ENCODE data around the gene ELK4. TPM values are rescaled to one million over a fixed set of nuclear protein-coding genes. Genes with fewer than 3 reads are reported as not detected.

ELK4 gene
- total and polyA plus RNA-seq, 5 experiments from 2014 or later, result 4.5 to 204 (median 8.3) TPM

GRCh38 chr1:205576011-205576410, 55.8 kb downstream of the ELK4 start:
- no peak for DNase-seq
- Mint-ChIP-seq H3K4me1 (peaks cover 0 to 1% (median 0%) of the 10 kb centered on the region in 4 donors), H3K9me3 (no peaks in the 10 kb centered on the region), H3K27me3 (peaks cover 6 to 26% (median 21%) of the 10 kb centered on the region in 5 donors), H3K4me3 (no peak overlapping the region), H3K36me3 (no peaks in the 10 kb centered on the region), H3K27ac (no peak overlapping the region)
- POLR2A ChIA-PET, result no interaction called here
- ATAC-seq, result no peak

GRCh38 chr1:205575294-205575885, 56.4 kb downstream of the ELK4 start:
- no peaks in the 10 kb centered on the region for H3K9me3 Mint-ChIP-seq
- H3K4me1 Mint-ChIP-seq, result peaks cover 0 to 5% (median under 1%) of the 10 kb centered on the region in 4 donors
- H3K27ac Mint-ChIP-seq, result no peak overlapping the region
- no peak for ATAC-seq
- H3K36me3 Mint-ChIP-seq, result no peaks in the 10 kb centered on the region
- H3K27me3 Mint-ChIP-seq, result peaks cover 6 to 26% (median 22%) of the 10 kb centered on the region in 5 donors
- no peak for DNase-seq
- H3K4me3 Mint-ChIP-seq, result no peak overlapping the region
- POLR2A ChIA-PET, result interaction anchor here (0.9 kb wide), 1 partner anchor 18 kb away, joined by 3 read pairs; no protein-coding TSS in a partner anchor

DNA sequence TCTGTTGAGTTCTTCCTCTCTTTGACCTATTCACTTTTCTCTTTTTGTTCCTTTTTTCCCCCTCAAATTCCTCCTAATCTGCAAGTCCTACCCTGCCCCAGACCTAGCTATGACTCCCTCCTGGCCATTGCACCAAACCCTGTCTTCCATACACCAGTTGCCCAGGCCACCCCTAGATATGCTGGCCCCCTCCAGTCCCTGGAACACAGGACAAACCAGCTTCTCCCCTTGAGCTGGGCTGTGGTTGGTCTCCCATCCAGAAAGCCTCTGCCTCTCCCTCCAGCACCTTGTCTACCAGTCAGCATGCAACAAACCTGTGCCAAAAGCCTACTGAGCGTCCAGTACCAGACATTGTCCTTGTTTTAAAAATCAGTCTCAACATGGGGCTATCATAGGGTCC, 59.4 kb downstream of the ELK4 start:
- POLR2A ChIA-PET, result no interaction called here
- peaks cover 9 to 36% (median 14%) of the 10 kb centered on the region in 5 donors for H3K27me3 Mint-ChIP-seq
- H3K27ac Mint-ChIP-seq, result peak overlapping the region in 2 of 10 donors; percentile 64 to 74
- no peaks in the 10 kb centered on the region for H3K9me3 Mint-ChIP-seq
- ATAC-seq (no peak), DNase-seq (no peak)
- peaks cover 0 to 11% (median 4%) of the 10 kb centered on the region in 4 donors for H3K4me1 Mint-ChIP-seq
- H3K36me3 Mint-ChIP-seq, result no peaks in the 10 kb centered on the region
- H3K4me3 Mint-ChIP-seq, result no peak overlapping the region

DNA sequence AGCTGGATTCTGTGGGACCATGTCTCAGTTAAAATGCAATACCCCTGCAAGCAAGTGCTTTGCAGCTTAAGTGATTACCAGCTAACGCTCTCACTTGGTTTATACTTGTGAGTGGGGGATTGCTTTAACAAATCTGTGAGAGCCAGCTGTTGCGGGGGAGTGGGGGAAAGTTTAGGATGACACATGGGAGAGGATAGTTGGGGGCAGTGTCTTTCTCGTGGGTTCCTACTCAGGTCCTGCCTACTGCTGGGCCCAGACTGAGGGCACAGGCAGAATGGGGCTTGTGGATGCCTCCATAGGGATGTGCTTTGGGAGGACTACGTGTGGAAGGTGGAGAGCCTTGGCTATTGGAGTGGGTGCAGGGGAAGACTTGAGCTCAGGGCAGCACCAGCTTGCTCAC, 60.1 kb downstream of the ELK4 start:
- DNase-seq, result no peak
- POLR2A ChIA-PET, result no interaction called here
- Mint-ChIP-seq H3K27me3 (peaks cover 12 to 37% (median 14%) of the 10 kb centered on the region in 5 donors), H3K4me3 (no peak overlapping the region), H3K4me1 (peaks cover 0 to 11% (median 3%) of the 10 kb centered on the region in 4 donors), H3K27ac (peak overlapping the region in 2 of 10 donors; percentile 32 to 74), H3K36me3 (no peaks in the 10 kb centered on the region), H3K9me3 (no peaks in the 10 kb centered on the region)
- ATAC-seq, result no peak

DNA sequence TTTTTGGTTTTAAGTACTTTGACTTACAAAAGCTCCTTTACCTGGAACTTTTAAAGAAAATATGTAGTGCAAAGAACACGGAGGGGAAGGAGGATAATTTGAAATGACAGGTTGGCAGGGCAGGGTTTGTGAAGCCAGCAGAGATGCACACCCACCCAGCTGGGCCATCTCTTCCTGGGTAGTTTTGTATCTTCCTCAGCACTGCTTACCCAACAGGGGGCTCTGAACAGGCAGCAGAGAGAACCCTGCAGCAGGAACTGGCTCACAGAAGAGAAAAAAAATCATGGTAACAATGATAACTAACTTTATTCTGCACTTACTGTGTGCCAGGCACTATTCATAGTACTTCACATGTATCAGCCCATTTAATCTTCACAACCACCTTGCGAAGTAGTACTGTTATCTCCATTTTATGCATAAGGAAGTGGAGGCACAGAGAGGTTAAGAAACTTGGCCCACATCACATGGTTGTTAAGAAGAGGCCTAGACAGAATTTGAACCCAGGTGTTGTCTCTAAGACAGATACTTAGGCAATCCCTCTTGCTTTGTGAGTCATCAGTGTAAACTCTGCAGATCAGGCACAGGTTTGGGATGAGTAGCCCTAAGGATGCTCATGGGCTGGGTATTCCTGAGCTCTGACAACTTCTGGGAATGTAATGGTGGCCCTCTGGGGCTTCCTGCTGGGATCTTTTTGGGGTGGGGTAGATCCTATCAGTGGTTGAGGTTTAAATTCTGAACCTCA, 60.8 kb downstream of the ELK4 start:
- peak overlapping the region in 2 of 10 donors; percentile 14 to 24 for H3K27ac Mint-ChIP-seq
- H3K9me3 Mint-ChIP-seq, result no peaks in the 10 kb centered on the region
- POLR2A ChIA-PET, result interaction anchor here (0.6 to 0.9 kb wide), 2 partner anchors 20 to 22 kb away, joined by 3 to 5 read pairs; no protein-coding TSS in a partner anchor
- DNase-seq (no peak), ATAC-seq (peak in 1 of 2 donors; percentile 35)
- H3K36me3 Mint-ChIP-seq, result no peaks in the 10 kb centered on the region
- H3K27me3 Mint-ChIP-seq, result peaks cover 13 to 35% (median 18%) of the 10 kb centered on the region in 5 donors
- H3K4me3 Mint-ChIP-seq, result no peak overlapping the region
- H3K4me1 Mint-ChIP-seq, result peaks cover 0 to 11% (median 3%) of the 10 kb centered on the region in 4 donors

DNA sequence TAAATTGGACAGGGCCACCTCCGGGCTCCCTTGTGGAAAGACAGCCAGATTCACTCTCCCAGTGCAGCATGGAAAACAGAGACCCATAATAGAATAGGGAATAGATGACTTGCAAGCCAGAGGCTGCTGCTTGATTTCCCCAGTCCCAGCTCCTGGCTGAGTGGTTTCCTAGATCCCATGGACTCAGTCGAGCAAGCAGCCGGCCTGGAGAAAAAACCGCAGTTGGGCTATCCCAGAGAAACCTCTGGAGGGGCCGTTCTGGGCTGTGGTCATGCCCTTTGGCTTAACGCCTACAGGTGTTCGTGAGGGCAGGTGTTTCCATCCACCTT, 61.7 kb downstream of the ELK4 start:
- no peak for ATAC-seq
- H3K27ac Mint-ChIP-seq, result no peak overlapping the region
- peaks cover 0 to 11% (median 3%) of the 10 kb centered on the region in 4 donors for H3K4me1 Mint-ChIP-seq
- H3K27me3 Mint-ChIP-seq, result peaks cover 14 to 39% (median 26%) of the 10 kb centered on the region in 5 donors
- H3K4me3 Mint-ChIP-seq, result peak overlapping the region in 8 of 10 donors; percentile 19 to 70 (median 49)
- H3K36me3 Mint-ChIP-seq, result no peaks in the 10 kb centered on the region
- no peaks in the 10 kb centered on the region for H3K9me3 Mint-ChIP-seq
- DNase-seq, result no peak
- POLR2A ChIA-PET, result interaction anchor here (0.6 to 0.9 kb wide), 2 partner anchors 21 kb away, joined by 3 to 5 read pairs; no protein-coding TSS in a partner anchor

GRCh38 chr1:205569411-205570172, 62.2 kb downstream of the ELK4 start:
- Mint-ChIP-seq H3K4me1 (peaks cover 0 to 11% (median 3%) of the 10 kb centered on the region in 4 donors), H3K36me3 (no peaks in the 10 kb centered on the region), H3K27me3 (peaks cover 14 to 39% (median 30%) of the 10 kb centered on the region in 5 donors), H3K4me3 (peak overlapping the region; percentile 42 to 78 (median 60)), H3K27ac (no peak overlapping the region), H3K9me3 (no peaks in the 10 kb centered on the region)
- DNase-seq, result no peak
- POLR2A ChIA-PET, result interaction anchor here (1.1 kb wide), 1 partner anchor 63 kb away, joined by 3 read pairs; no protein-coding TSS in a partner anchor
- no peak for ATAC-seq

DNA sequence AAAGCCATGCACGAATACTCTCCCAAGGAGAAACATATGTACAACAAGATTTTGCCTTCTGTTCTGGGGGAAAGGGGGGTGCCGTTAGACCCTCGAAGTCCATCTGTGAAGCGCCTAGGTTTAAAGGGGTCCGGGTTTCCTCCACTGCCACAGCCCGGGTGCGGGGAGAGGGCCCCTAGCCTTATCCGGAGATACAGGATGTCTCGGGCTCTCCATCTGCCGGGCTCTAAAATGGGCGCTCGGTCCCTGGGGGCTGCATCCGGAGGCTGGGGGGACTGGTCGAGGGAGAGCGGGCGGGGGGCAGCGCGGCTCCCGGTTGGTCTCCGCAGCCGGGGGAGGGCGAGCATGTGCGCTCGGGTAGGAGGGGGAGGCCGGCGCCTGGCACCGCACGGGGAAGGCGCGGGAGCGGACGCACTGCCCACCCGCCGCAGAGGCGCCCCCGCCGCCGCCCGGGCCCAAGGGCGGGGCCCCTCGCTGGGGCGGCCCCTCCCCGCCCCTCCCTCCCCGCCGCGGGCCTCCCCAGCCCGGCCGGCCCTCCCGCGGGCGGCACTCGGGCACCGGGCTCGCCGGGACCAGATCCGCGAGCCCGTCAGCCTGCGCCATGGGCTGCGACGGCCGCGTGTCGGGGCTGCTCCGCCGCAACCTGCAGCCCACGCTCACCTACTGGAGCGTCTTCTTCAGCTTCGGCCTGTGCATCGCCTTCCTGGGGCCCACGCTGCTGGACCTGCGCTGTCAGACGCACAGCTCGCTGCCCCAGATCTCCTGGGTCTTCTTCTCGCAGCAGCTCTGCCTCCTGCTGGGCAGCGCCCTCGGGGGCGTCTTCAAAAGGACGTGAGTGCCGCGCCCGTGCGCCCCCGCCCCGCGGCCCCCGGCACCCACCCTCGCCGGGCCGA, 63.1 kb downstream of the ELK4 start:
- no peaks in the 10 kb centered on the region for H3K9me3 Mint-ChIP-seq
- peaks cover 19 to 45% (median 39%) of the 10 kb centered on the region in 5 donors for H3K27me3 Mint-ChIP-seq
- peak overlapping the region; percentile 50 to 86 (median 76) for H3K4me3 Mint-ChIP-seq
- peaks cover 0 to 11% (median 3%) of the 10 kb centered on the region in 4 donors for H3K4me1 Mint-ChIP-seq
- H3K27ac Mint-ChIP-seq, result peak overlapping the region in 1 of 10 donors; percentile 80
- no peaks in the 10 kb centered on the region for H3K36me3 Mint-ChIP-seq
- POLR2A ChIA-PET, result interaction anchor here (1.1 kb wide), 1 partner anchor 64 kb away, joined by 3 read pairs; no protein-coding TSS in a partner anchor
- ATAC-seq, result peak; percentile 69 to 77
- DNase-seq, result peak in 2 of 10 donors; percentile 18 to 23

DNA sequence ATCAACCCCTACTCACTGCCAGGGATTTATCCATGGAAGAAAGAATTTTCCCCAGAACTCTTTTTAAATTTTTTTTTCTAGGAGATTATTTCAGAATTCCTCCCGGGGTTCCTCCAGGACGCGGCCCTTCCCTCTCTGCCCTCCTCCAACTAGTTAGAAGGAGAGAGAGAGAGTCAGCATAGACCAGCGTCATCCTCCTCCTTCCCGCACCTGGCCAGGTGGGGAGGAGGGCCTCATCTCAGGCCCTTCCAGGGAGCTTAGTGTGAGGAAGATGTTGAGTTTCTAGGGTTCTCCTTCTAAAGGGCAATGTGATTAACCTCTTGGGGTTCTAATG, 63.7 kb downstream of the ELK4 start:
- H3K27me3 Mint-ChIP-seq, result peaks cover 19 to 47% (median 39%) of the 10 kb centered on the region in 5 donors
- H3K27ac Mint-ChIP-seq, result peak overlapping the region in 1 of 10 donors; percentile 80
- no peaks in the 10 kb centered on the region for H3K36me3 Mint-ChIP-seq
- ATAC-seq, result no peak
- H3K4me1 Mint-ChIP-seq, result peaks cover 0 to 11% (median 3%) of the 10 kb centered on the region in 4 donors
- POLR2A ChIA-PET, result no interaction called here
- no peaks in the 10 kb centered on the region for H3K9me3 Mint-ChIP-seq
- H3K4me3 Mint-ChIP-seq, result peak overlapping the region; percentile 29 to 77 (median 70)
- no peak for DNase-seq

DNA sequence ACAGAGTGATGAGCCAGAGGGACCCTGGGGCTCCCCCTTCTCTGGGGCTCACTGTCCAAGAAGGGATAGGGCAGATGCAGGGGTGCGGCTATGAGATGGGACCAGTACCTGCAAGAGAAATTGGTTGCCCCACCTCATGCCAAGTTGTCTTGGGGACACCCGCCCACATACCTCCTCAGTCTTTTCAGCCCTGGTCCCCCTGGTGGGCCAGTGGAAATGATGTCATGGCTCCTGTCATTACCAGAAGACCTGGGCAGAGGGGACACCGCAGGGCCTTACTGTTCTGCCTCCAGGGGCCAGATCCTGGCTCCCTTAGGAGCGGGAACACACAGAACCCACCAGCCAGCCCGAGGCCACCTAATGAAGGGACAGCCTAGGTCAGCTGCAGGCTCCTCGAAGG, 64.1 kb downstream of the ELK4 start:
- POLR2A ChIA-PET, result no interaction called here
- Mint-ChIP-seq H3K27me3 (peaks cover 19 to 49% (median 40%) of the 10 kb centered on the region in 5 donors), H3K36me3 (no peaks in the 10 kb centered on the region), H3K4me1 (peaks cover 0 to 11% (median 3%) of the 10 kb centered on the region in 4 donors), H3K9me3 (no peaks in the 10 kb centered on the region), H3K4me3 (peak overlapping the region in 5 of 10 donors; percentile 26 to 77 (median 70)), H3K27ac (no peak overlapping the region)
- ATAC-seq (no peak), DNase-seq (no peak)

- H3K27ac Mint-ChIP-seq, result no peak overlapping the region
- H3K9me3 Mint-ChIP-seq, result peaks cover 0 to 16% (median 6%) of the 10 kb centered on the region in 9 donors
- H3K36me3 Mint-ChIP-seq, result peaks cover 0 to 6% (median 3%) of the 10 kb centered on the region in 3 donors
- DNase-seq, result no peak
- ATAC-seq, result no peak
- H3K27me3 Mint-ChIP-seq, result peaks cover 15 to 51% (median 34%) of the 10 kb centered on the region in 5 donors
- H3K4me3 Mint-ChIP-seq, result no peak overlapping the region
- H3K4me1 Mint-ChIP-seq, result peaks cover 0 to 10% (median 3%) of the 10 kb centered on the region in 4 donors
- POLR2A ChIA-PET, result no interaction called here
Observed at GRCh38 chr1:205565799-205566198, 66.0 kb downstream of the ELK4 start.
